GM18508 (cell line): ENCODE data around the gene LRP1B.

Source experiments
- ATAC-seq: cut with Tn5 transposase; IDR thresholded peaks from one replicate; pipeline ENCODE4 v1.9.1; 2021; ENCODE audit warnings: moderate number of reproducible peaks; ENCODE audit not compliant: insufficient read depth, unreplicated experiment

Gene LRP1B

GRCh38 chr2:140604788-140605187, 1526.0 kb downstream of the LRP1B start:
- ATAC-seq = peak; percentile 68

- no peak for ATAC-seq
These were observed 1526.7 kb downstream of the LRP1B start for GRCh38 chr2:140604096-140604495.

DNA sequence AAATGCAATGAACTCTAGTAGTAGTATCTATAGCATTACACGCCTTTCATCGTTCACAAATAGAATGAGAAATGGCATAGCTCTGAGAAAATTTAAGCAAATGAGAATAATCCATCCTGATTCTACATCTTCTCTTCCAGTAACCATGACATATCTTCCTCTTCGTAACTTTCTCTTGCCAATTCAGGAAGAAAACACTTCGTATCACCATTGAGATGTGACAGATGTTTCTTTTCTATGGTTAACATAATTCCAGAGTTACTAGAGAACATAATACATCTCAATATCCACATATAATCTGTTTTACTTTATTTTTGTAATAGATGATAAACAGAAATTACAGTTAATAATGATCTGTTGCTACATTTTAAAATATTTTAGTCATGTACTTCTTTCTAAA, 1527.4 kb downstream of the LRP1B start:
- ATAC-seq = no peak

- no peak for ATAC-seq
These were observed 1529.0 kb downstream of the LRP1B start for GRCh38 chr2:140601801-140602200.

DNA sequence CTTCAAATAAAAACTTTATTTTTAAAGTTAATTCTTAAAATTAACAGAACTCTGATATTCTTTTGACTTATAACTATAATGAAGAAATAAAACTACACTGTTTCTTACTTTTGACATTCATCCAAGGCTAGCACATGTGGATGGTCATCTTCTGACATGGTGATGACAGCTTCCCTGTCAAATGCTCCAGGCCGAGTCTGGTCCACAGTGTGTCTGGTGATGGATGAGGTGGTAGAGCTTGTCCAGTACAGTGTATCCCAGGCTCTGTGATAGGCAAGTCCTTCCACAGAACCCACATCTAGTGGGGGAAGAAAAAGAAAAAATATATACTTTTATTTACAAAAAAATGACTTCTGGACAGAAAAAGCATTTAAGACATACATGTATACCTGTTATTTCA, 1529.5 kb downstream of the LRP1B start:
- no peak for ATAC-seq

- no peak for ATAC-seq
These were observed 1530.7 kb downstream of the LRP1B start for GRCh38 chr2:140600116-140600515.

- ATAC-seq = no peak
These were observed 1533.0 kb downstream of the LRP1B start for GRCh38 chr2:140597836-140598235.

- ATAC-seq = no peak
These were observed 1533.6 kb downstream of the LRP1B start for GRCh38 chr2:140597205-140597604.

DNA sequence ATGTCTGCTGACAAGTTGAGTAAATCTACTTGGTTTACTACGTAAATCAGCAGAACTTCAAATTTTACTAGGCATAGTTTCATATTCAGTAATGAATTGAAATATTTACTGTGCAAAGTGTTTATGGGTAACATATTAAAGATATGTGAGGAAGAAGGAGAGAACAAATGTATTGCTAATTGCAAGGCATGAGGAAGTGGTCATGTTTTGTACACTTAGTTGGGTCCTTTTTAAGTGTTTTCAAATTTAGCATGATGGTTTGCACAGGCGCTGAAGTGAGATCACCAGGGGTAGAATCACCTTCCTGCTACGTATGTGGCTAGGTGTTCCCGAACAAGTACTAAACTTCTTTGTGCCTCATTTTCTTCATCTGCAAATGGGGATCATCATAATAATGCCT, 1534.4 kb downstream of the LRP1B start:
- peak; percentile 92 for ATAC-seq

GRCh38 chr2:140595107-140595506, 1535.7 kb downstream of the LRP1B start:
- ATAC-seq = no peak

DNA sequence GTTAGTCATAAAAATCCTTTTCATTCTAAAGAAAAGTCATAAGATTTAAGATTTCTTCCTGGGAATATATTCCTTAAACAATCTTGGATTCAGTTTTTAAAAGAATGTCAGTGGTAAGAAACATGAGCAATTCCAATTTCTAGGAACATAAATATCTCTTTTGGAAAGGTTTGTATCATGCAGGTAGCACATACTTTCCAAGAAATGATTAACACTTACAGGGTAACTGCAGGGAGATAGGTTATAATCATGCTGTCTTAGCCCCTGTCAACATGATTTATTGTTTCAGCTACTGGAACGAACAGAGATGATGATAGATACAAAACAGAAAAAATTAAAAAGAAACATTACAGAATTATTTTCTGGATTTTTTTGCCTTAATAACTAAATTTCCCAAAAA, 1537.7 kb downstream of the LRP1B start:
- no peak for ATAC-seq

DNA sequence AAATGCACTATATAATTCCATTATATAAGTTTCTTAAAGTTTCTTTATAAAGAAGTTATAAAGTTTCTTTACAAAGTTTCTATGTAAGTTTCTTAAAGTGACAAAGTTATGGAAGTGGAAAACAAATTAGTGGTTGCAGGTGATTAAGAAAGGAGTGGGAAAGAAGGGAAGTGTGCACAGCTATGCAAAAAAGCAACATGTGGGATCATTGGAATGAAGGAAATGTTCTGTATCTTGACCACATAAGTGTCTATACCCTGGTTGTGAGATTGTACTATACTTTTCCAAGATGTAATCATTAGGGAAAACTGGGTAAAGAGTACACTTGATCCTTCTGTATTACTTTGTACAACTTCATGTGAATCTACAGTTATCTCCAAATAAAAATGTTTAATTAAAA, 1541.1 kb downstream of the LRP1B start:
- no peak for ATAC-seq

DNA sequence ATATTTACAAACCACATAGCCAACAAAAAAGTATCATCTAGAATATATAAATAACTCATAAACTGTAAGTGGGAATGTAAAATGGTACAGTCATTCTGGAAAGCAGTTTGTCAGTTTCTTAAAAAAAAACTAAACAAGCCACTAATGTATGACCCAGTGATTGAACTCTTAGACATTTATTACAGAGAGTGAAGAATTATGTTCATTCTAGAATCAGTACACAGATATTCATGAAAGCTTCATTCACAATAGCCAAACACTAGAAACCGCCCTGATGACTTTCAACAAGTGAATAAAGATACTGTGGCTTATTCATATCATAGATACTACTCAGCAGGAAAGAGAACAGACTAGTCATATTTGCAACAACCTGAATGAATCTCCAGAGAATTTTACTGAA, 1541.5 kb downstream of the LRP1B start:
- no peak for ATAC-seq

- ATAC-seq = peak; percentile 100
These were observed 1544.4 kb downstream of the LRP1B start for GRCh38 chr2:140586379-140586778.

- ATAC-seq = no peak
These were observed 1545.8 kb downstream of the LRP1B start for GRCh38 chr2:140585016-140585415.

DNA sequence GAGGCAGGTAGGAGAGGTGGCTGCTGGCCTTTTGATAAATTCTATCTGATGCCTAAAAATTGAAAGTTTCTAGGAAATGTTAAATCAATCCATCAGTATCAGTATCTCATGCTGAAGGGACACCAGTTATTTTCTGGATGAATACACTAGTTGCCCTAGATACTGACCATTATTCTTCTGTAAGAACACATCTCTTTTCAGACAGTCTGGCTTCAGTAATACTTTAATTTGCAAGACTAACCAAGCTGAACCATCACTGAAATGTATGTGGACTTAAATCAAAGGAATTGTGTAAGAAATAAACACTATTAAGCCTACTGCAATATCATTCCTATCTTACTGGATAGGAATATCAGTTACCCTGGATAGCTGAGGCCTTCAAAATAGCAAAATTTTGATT, 1546.3 kb downstream of the LRP1B start:
- no peak for ATAC-seq

GRCh38 chr2:140580532-140581151, 1550.2 kb downstream of the LRP1B start:
- no peak for ATAC-seq

DNA sequence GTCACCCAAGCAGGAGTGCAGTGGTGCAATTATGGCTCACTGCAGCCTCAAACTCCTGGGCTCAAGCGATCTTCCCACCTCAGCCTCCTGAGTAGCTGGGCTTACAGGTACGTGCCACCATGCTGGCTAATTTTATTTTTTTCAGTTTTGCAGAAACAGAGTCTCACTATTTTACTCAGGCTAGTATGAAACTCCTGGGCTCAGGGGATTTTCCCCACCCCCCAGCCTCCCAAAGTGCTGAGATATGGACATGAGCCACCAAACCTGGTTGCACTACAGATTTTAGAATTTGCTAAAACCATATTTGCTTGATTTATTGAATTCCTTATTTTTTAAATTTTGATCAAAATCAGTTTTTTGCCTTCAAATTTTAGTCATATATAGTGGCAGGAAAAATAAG, 1553.4 kb downstream of the LRP1B start:
- ATAC-seq = no peak

- no peak for ATAC-seq
These were observed 1563.1 kb downstream of the LRP1B start for GRCh38 chr2:140567734-140568133.

DNA sequence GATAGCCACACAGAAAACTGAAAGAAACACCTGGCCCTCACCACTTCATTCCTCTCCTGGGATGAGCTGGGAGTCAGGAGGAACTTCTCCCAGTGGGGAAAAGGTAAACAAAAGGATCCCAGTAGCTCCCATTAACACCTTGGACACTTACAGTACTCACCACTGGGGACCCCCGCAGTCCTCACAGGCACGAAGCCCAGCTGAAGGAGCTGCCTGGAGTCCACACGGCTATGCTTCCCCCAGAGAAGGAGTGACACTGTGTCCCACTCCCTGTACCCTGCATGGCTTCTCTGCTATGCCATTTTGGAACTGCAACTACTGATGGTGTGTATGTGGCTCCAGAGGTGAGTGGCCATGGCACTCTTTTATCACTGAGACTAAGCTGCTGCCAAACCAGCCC, 1565.1 kb downstream of the LRP1B start:
- no peak for ATAC-seq

GRCh38 chr2:140555701-140556100, 1575.1 kb downstream of the LRP1B start:
- ATAC-seq = no peak

DNA sequence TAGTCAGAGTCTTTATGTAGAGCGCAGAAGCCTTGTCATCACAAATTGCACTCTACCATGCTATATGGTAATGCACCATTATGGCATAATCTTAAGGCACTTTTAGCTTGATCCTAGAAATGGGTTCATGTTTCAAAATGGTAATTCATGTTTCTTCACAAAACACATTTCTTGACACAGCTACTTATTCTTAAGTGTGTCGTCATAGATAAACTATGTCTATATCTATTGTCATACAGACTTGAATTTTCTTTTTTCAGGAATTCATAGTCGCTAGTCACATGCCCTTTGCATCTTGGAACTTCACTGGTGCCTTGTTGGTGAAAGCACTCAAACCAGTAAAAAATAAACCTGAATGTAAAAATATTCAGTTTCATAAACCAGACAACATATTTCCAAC, 1578.2 kb downstream of the LRP1B start:
- ATAC-seq = no peak

DNA sequence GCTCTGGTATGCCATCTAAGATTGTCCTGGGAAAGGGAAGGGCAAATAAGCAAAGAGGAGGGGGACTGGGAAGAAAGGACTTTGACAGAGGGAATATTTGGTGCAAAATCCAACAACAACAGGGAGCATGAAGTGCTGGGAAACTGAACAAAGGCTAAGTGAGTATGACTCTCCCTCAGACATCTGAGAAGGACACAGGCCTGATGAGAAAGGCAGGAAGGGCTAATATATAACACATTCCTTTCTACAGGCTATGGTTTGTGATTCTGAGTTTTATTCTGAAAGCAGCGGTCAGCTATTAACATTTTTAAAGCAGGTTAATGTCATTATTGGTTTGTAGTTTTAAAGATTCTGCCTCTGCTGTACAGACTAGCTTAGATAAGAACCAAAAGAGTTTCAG, 1579.5 kb downstream of the LRP1B start:
- ATAC-seq = no peak
